ENCODE measurements around the gene GHSR.

GHSR gene

GRCh38 chr3:172407872-172408271 is 40.4 kb downstream of the GHSR start:
- no peaks in the 10 kb centered on the region for H3K9me3 ChIP-seq (ENCODE audit: low read length)
- no peaks in the 10 kb centered on the region for H3K36me3 ChIP-seq (ENCODE audit: insufficient read depth, low read length)
- H3K4me1 ChIP-seq (ENCODE audit: insufficient read depth, low read length): no peaks in the 10 kb centered on the region
- no peak overlapping the region for H2AFZ ChIP-seq (ENCODE audit: low read depth, low read length)
- no peak overlapping the region for H3K4me3 ChIP-seq (ENCODE audit: low read length)
- no peaks in the 10 kb centered on the region for H3K27me3 ChIP-seq (ENCODE audit: insufficient read depth, low read length)

GRCh38 chr3:172405914-172406313 is 42.3 kb downstream of the GHSR start:
- no peaks in the 10 kb centered on the region for H3K36me3 ChIP-seq (ENCODE audit: insufficient read depth, low read length)
- H3K27me3 ChIP-seq (ENCODE audit: insufficient read depth, low read length): no peaks in the 10 kb centered on the region
- peaks cover 3% of the 10 kb centered on the region for H3K9me3 ChIP-seq (ENCODE audit: low read length)
- H2AFZ ChIP-seq (ENCODE audit: low read depth, low read length): no peak overlapping the region
- no peak overlapping the region for H3K4me3 ChIP-seq (ENCODE audit: low read length)
- no peaks in the 10 kb centered on the region for H3K4me1 ChIP-seq (ENCODE audit: insufficient read depth, low read length)

- peaks cover 2% of the 10 kb centered on the region for H3K4me1 ChIP-seq (ENCODE audit: insufficient read depth, low read length)
- no peaks in the 10 kb centered on the region for H3K27me3 ChIP-seq (ENCODE audit: insufficient read depth, low read length)
- H3K36me3 ChIP-seq (ENCODE audit: insufficient read depth, low read length): no peaks in the 10 kb centered on the region
- H3K4me3 ChIP-seq (ENCODE audit: low read length): no peak overlapping the region
- H3K9me3 ChIP-seq (ENCODE audit: low read length): peaks cover 3% of the 10 kb centered on the region
- no peak overlapping the region for H2AFZ ChIP-seq (ENCODE audit: low read depth, low read length)
These were observed 43.9 kb downstream of the GHSR start for GRCh38 chr3:172404237-172404962.

GRCh38 chr3:172402892-172403643 is 45.2 kb downstream of the GHSR start:
- no peaks in the 10 kb centered on the region for H3K27me3 ChIP-seq (ENCODE audit: insufficient read depth, low read length)
- H2AFZ ChIP-seq (ENCODE audit: low read depth, low read length): no peak overlapping the region
- H3K4me1 ChIP-seq (ENCODE audit: insufficient read depth, low read length): peaks cover 2% of the 10 kb centered on the region
- peaks cover 3% of the 10 kb centered on the region for H3K9me3 ChIP-seq (ENCODE audit: low read length)
- no peak overlapping the region for H3K4me3 ChIP-seq (ENCODE audit: low read length)
- peaks cover 4% of the 10 kb centered on the region for H3K36me3 ChIP-seq (ENCODE audit: insufficient read depth, low read length)

- Histone ChIP-seq H3K9me3 (ENCODE audit: low read length) (peaks cover 3% of the 10 kb centered on the region), H2AFZ (ENCODE audit: low read depth, low read length) (no peak overlapping the region), H3K27me3 (ENCODE audit: insufficient read depth, low read length) (no peaks in the 10 kb centered on the region), H3K4me3 (ENCODE audit: low read length) (no peak overlapping the region), H3K4me1 (ENCODE audit: insufficient read depth, low read length) (peaks cover 2% of the 10 kb centered on the region), H3K36me3 (ENCODE audit: insufficient read depth, low read length) (peaks cover 10% of the 10 kb centered on the region)
These were observed 46.2 kb downstream of the GHSR start for GRCh38 chr3:172402090-172402489.

GRCh38 chr3:172398484-172398883 is 49.8 kb downstream of the GHSR start:
- Histone ChIP-seq H3K9me3 (ENCODE audit: low read length) (peaks cover 3% of the 10 kb centered on the region), H3K36me3 (ENCODE audit: insufficient read depth, low read length) (peaks cover 17% of the 10 kb centered on the region)

GRCh38 chr3:172397716-172398405 is 50.4 kb downstream of the GHSR start:
- no peaks in the 10 kb centered on the region for H3K27me3 ChIP-seq (ENCODE audit: insufficient read depth, low read length)
- no peak overlapping the region for H2AFZ ChIP-seq (ENCODE audit: low read depth, low read length)
- H3K9me3 ChIP-seq (ENCODE audit: low read length): peaks cover 3% of the 10 kb centered on the region
- H3K36me3 ChIP-seq (ENCODE audit: insufficient read depth, low read length): peaks cover 17% of the 10 kb centered on the region
- no peak overlapping the region for H3K4me3 ChIP-seq (ENCODE audit: low read length)
- H3K4me1 ChIP-seq (ENCODE audit: insufficient read depth, low read length): peaks cover 2% of the 10 kb centered on the region

More at GRCh38 chr3:172398484-172398883, 49.8 kb downstream of the GHSR start:
- Histone ChIP-seq H2AFZ (ENCODE audit: low read depth, low read length) (no peak overlapping the region), H3K27me3 (ENCODE audit: insufficient read depth, low read length) (no peaks in the 10 kb centered on the region), H3K4me1 (ENCODE audit: insufficient read depth, low read length) (peaks cover 2% of the 10 kb centered on the region), H3K4me3 (ENCODE audit: low read length) (no peak overlapping the region)

- Histone ChIP-seq H3K9me3 (ENCODE audit: low read length) (peaks cover 3% of the 10 kb centered on the region), H2AFZ (ENCODE audit: low read depth, low read length) (no peak overlapping the region), H3K4me3 (ENCODE audit: low read length) (no peak overlapping the region), H3K27me3 (ENCODE audit: insufficient read depth, low read length) (no peaks in the 10 kb centered on the region), H3K4me1 (ENCODE audit: insufficient read depth, low read length) (peaks cover 8% of the 10 kb centered on the region), H3K36me3 (ENCODE audit: insufficient read depth, low read length) (peaks cover 17% of the 10 kb centered on the region)
These were observed 51.9 kb downstream of the GHSR start for GRCh38 chr3:172396400-172396799.

- Histone ChIP-seq H3K27me3 (ENCODE audit: insufficient read depth, low read length) (no peaks in the 10 kb centered on the region), H3K9me3 (ENCODE audit: low read length) (no peaks in the 10 kb centered on the region), H2AFZ (ENCODE audit: low read depth, low read length) (no peak overlapping the region), H3K4me3 (ENCODE audit: low read length) (no peak overlapping the region), H3K4me1 (ENCODE audit: insufficient read depth, low read length) (peaks cover 9% of the 10 kb centered on the region), H3K36me3 (ENCODE audit: insufficient read depth, low read length) (peaks cover 17% of the 10 kb centered on the region)
These were observed 53.6 kb downstream of the GHSR start for GRCh38 chr3:172394692-172395091.
